ENCODE results near the gene ORC3. TPM values are rescaled to one million over a fixed set of nuclear protein-coding genes. Genes with fewer than 3 reads are reported as not detected.

The ORC3 gene
- total RNA-seq, 2 donors from 2014 or later = 48.3 to 62.4 TPM

DNA sequence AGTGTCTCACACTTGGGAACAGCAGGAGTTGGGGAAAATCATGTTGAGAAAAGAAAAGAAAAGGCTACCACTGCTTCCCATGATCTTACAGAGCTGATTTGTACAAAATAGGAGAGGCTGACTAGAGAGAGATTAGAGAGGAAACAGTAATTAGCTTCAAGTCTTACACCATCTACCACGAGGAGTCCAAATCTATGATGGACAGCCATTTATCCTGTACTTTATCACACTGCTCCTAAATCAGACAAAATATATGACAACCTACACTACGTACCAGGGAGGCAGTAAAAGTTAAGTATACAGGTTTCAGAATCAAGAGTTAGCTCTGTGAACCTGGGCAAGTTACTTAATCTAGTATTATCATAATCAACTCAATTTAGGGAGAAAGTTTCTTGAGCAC is 38.1 kb upstream of the ORC3 start:
- H3K27ac ChIP-seq (ENCODE audit: low read depth, low read length) = no peak overlapping the region
- H3K9ac ChIP-seq (ENCODE audit: extremely low read depth, low read length, poor library complexity, severe bottlenecking) = no peak overlapping the region
- Mint-ChIP-seq H3K27me3 (ENCODE audit: insufficient read depth) (no peaks in the 10 kb centered on the region), H3K36me3 (ENCODE audit: low read depth) (peaks cover 53% of the 10 kb centered on the region), H3K4me1 (peaks cover 18% of the 10 kb centered on the region), H3K9me3 (no peaks in the 10 kb centered on the region), H3K4me3 (no peak overlapping the region), H3K27ac (peak overlapping the region; percentile 13)
- peak overlapping the region; percentile 8 for H3K4me3 ChIP-seq (ENCODE audit: low read length)
- H3K36me3 ChIP-seq (ENCODE audit: control insufficient read depth, insufficient read depth, low read length) = peaks cover 68% of the 10 kb centered on the region
- 83% methylated on average over 2 of the region's 2 CpGs; no CpG with 5 or more reads in 1 of the 2 experiments for WGBS, 2 experiments (ENCODE audit: insufficient coverage in 1 of 2, insufficient read length in 1 of 2)
- TF ChIP-seq CTCF (conservative IDR thresholded peaks at IDR 0.05) = no peak
- no peaks in the 10 kb centered on the region for H3K27me3 ChIP-seq (ENCODE audit: control insufficient read depth, insufficient read depth, low read length, poor library complexity, severe bottlenecking)
- no peaks in the 10 kb centered on the region for H3K9me3 ChIP-seq (ENCODE audit: control insufficient read depth, low read length)
- no peaks in the 10 kb centered on the region for H3K4me1 ChIP-seq (ENCODE audit: control insufficient read depth, insufficient read depth, low read length)
- DNase-seq = no peak

- no peaks in the 10 kb centered on the region for H3K9me3 ChIP-seq (ENCODE audit: control insufficient read depth, low read length)
- H3K4me3 Mint-ChIP-seq = no peak overlapping the region
- no peaks in the 10 kb centered on the region for H3K27me3 Mint-ChIP-seq (ENCODE audit: insufficient read depth)
- no peak overlapping the region for H3K9ac ChIP-seq (ENCODE audit: extremely low read depth, low read length, poor library complexity, severe bottlenecking)
- DNase-seq = no peak
- TF ChIP-seq CTCF (conservative IDR thresholded peaks at IDR 0.05) = no peak
- no peaks in the 10 kb centered on the region for H3K4me1 ChIP-seq (ENCODE audit: control insufficient read depth, insufficient read depth, low read length)
- H3K36me3 Mint-ChIP-seq (ENCODE audit: low read depth) = peaks cover 55% of the 10 kb centered on the region
- H3K27ac Mint-ChIP-seq = no peak overlapping the region
- WGBS, 2 experiments (ENCODE audit: insufficient coverage in 1 of 2, insufficient read length in 1 of 2) = 93 to 100% methylated on average over 2 to 4 of the region's 4 CpGs
- no peak overlapping the region for H3K4me3 ChIP-seq (ENCODE audit: low read length)
- peaks cover 18% of the 10 kb centered on the region for H3K4me1 Mint-ChIP-seq
- peaks cover 66% of the 10 kb centered on the region for H3K36me3 ChIP-seq (ENCODE audit: control insufficient read depth, insufficient read depth, low read length)
- no peaks in the 10 kb centered on the region for H3K27me3 ChIP-seq (ENCODE audit: control insufficient read depth, insufficient read depth, low read length, poor library complexity, severe bottlenecking)
- no peaks in the 10 kb centered on the region for H3K9me3 Mint-ChIP-seq
- no peak overlapping the region for H3K27ac ChIP-seq (ENCODE audit: low read depth, low read length)
Measured at GRCh38 chr6:87553159-87553765, 36.7 kb upstream of the ORC3 start.

DNA sequence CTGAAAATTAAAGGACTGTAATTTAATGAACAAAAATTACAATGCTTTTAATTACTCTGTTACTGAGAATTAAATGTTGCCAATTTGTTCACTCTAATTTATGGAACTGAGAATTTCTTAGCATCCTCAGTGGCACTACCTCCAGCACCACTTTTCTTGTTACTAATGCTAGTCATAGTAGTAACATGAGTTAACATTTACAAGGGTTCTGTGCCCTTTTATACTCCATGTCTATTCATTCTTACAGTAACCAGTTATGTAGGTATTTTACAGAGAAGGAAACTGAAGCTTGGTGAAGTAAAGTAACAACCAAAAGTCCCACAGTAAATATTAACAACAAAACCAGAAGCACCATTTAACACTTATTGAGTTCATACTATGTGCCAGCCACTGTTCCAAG is 34.4 kb upstream of the ORC3 start:
- Mint-ChIP-seq H3K27me3 (ENCODE audit: insufficient read depth) (no peaks in the 10 kb centered on the region), H3K9me3 (no peaks in the 10 kb centered on the region), H3K27ac (no peak overlapping the region), H3K4me1 (peaks cover 18% of the 10 kb centered on the region), H3K4me3 (no peak overlapping the region), H3K36me3 (ENCODE audit: low read depth) (peaks cover 42% of the 10 kb centered on the region)
- no peaks in the 10 kb centered on the region for H3K27me3 ChIP-seq (ENCODE audit: control insufficient read depth, insufficient read depth, low read length, poor library complexity, severe bottlenecking)
- no peak overlapping the region for H3K27ac ChIP-seq (ENCODE audit: low read depth, low read length)
- no peak overlapping the region for H3K4me3 ChIP-seq (ENCODE audit: low read length)
- no peaks in the 10 kb centered on the region for H3K4me1 ChIP-seq (ENCODE audit: control insufficient read depth, insufficient read depth, low read length)
- peaks cover 60% of the 10 kb centered on the region for H3K36me3 ChIP-seq (ENCODE audit: control insufficient read depth, insufficient read depth, low read length)
- DNase-seq = no peak
- TF ChIP-seq CTCF (conservative IDR thresholded peaks at IDR 0.05) = no peak
- no peaks in the 10 kb centered on the region for H3K9me3 ChIP-seq (ENCODE audit: control insufficient read depth, low read length)
- no peak overlapping the region for H3K9ac ChIP-seq (ENCODE audit: extremely low read depth, low read length, poor library complexity, severe bottlenecking)
